HG03378 (cell line): ENCODE measurements around the gene PAGE2B.
"Not testable (repeated sequence)": the region's sequence is repeated elsewhere in the genome, so short reads cannot be mapped to it uniquely, and the experiment has no call there.

Experiments used
- ATAC-seq: cut with Tn5 transposase; IDR thresholded peaks from one replicate; pipeline ENCODE4 v1.9.1; 2021; ENCODE audit warnings: mild to moderate bottlenecking, moderate library complexity; ENCODE audit not compliant: unreplicated experiment

PAGE2B gene, protein sequence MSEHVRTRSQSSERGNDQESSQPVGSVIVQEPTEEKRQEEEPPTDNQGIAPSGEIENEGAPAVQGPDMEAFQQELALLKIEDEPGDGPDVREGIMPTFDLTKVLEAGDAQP

GRCh38 chrX:55074851-55075467, at the start of gene PAGE2B:
TSS of gene PAGE2B (plus strand) at chrX:55075030. CDS start at chrX:55076042, 1,012 bp downstream.
- no peak for ATAC-seq

DNA sequence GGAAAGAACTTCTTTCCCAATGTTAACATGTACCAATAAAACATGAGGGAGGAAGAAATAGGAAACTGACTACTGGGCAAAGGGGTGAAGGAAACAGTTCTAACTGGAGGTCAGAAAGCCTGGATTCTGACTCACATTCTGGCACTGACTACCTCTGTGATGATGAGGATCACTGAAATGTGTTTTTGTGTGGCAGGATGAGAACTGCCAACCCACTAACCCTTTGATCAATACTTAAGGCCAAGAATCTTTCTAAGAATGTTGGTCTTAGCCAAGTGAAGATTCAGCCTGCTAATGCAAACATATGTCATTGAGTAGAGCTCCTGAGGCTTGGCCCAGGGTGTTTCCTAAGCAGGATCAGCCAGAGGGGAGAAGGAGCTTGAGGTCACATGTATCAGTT, 48.7 kb upstream of the PAGE2B start:
- no peak for ATAC-seq

GRCh38 chrX:55026840-55027239, 48.0 kb upstream of the PAGE2B start:
- no peak for ATAC-seq

DNA sequence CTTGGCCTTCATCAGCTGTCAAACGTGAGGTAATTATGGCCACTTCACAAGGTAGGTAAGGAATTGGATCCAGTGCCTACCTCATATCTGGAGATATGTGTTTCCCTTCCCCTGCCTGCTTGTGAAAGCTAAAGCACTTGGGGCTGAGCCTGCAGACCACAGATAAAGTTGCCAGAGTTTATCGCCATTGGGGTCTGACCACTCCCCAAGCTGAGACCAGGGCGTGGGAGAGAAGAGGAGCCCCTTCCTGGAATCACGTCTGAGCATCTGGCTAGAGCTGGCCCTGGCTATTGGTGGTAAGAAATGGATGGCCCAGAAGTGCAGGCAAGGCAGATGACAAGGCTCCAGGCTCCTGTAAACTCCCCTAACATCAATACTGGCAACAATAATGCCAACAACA, 46.8 kb upstream of the PAGE2B start:
- ATAC-seq = no peak

DNA sequence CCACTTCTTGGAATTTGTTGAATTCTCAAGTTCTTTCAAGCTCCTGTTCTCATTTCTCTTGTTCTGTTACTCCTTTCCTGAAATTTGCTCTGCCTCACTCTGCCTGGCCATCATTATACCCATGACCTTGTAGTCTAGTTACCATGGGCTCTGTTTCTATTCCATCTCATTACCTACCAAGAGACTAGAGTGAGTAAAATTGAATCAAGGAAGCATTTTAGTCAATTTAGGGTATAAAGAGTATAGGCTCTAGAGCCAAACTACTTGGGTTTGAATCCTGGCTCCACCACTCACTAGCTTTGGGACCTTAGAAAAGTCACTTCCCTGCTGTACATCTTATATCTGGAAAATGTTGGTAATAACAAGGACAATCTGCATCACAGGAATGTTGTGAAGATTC, 46.2 kb upstream of the PAGE2B start:
- ATAC-seq = no peak

GRCh38 chrX:55029291-55029690, 45.5 kb upstream of the PAGE2B start:
- ATAC-seq = no peak

- ATAC-seq = no peak
Measured at GRCh38 chrX:55030271-55031205, 44.3 kb upstream of the PAGE2B start, which contains the start of gene ALAS2. TSS of gene ALAS2 (minus strand) at chrX:55030977. CDS start at chrX:55026000, 4,977 bp downstream.

DNA sequence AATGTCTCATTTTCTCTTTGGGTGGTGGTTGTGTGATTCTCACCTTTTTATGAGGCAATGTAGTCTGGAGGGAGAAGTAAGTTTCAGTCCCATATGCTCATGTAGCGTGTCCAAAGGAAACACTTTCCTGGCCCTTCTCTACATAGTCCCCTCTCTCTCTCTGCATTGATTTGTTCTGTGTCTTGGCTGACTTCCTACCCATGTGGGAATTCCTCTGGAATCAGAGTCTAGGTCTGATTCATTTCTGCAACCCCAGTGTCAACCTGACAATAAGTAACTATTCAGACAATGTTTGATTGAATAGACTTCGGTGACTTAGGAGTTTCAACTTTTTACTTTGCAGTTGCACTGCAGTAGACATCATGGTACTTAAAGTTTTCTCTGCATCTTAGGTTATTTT, 41.4 kb upstream of the PAGE2B start:
- ATAC-seq = no peak

DNA sequence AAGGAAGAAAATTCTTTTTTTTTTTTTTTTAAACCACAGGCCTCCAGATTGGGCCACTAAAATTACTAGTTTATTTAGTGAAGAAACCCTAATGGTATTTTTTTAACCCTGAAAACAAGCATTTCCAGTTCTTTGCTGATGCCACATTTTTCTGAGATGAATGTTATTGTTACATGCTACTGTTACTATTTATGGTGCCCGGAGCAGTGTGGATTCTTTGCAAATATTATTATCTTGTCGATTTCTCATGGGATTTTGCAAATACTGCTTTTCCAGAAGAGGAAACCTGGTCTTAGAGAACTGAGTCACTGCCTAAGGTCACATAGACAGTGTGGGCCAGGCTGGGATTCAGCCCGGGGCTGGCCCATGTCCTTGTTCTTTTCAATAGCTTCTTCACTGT, 35.4 kb upstream of the PAGE2B start:
- ATAC-seq = no peak

- no peak for ATAC-seq
Measured at GRCh38 chrX:55041514-55041913, 33.3 kb upstream of the PAGE2B start.

GRCh38 chrX:55050599-55050998, 24.2 kb upstream of the PAGE2B start:
- not testable (repeated sequence) for ATAC-seq

DNA sequence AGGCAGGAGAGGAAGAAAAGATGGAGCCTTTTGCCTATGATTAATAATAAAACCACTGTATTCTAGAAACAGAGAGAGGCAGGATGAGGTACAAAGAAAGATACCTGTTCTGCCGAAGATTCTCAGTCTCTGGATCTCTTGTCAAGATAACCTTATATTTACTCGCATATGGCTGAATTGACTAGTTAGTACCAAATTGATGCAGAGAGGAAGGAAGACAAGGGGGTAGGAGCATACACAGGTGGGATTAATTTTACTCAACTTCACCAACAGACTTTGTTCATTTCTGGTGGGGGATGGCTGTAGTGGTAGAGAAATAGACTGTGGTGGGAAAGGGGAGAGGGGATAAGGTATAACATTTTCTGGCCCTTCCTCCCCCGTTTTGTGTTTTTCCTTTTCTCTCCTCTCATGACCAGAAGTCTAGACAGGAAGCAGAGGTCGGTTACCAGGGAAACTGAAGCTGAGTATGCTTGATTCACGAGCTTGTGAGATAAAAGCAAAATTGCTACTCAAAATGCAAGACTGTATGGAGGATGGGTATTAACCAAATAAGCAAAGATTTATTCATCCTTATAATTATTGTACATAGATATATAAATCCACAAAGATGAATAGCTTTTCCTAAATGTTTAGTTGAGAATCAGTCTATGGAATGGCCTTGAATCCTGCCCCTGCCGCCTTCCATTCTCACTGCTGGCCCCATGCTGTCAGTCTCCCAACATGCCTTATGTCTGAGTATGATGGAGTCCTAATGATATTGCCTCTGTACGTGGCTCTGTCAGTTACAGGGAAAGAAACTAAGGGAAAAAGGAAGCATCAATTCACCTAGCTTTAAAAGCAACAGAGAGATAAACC, 17.8 kb upstream of the PAGE2B start:
- no peak for ATAC-seq

- ATAC-seq = peak; percentile 76
Measured at GRCh38 chrX:55057675-55058249, 17.1 kb upstream of the PAGE2B start.

GRCh38 chrX:55067180-55067579, 7.7 kb upstream of the PAGE2B start:
- ATAC-seq = not testable (repeated sequence)

DNA sequence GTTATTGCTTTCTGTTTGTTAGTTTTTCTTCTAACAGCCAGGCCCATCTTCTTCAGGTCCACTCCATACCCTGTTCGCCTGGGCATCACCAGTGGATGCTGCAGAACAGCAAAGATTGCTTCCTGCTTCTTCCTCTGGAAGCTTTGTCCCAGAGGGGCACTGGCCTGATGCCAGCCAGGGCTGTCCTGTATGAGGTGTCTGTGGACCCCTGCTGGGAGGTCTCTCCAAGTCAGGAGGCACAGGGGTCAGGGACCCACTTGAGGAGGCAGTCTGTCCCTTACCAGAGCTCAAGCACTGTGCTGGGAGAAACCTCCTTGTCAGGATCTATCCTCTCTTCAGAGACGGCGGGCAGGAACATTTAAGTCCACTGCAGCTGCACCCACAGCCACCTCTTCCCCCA, 2.5 kb upstream of the PAGE2B start:
- ATAC-seq = no peak

GRCh38 chrX:55088795-55089489, 14.1 kb downstream of the PAGE2B start, which contains the start of gene PAGE2:
TSS of gene PAGE2 (plus strand) at chrX:55089018. CDS start at chrX:55090021, 1,003 bp downstream.
- ATAC-seq = no peak

GRCh38 chrX:55098691-55099090, 23.9 kb downstream of the PAGE2B start:
- ATAC-seq = no peak

DNA sequence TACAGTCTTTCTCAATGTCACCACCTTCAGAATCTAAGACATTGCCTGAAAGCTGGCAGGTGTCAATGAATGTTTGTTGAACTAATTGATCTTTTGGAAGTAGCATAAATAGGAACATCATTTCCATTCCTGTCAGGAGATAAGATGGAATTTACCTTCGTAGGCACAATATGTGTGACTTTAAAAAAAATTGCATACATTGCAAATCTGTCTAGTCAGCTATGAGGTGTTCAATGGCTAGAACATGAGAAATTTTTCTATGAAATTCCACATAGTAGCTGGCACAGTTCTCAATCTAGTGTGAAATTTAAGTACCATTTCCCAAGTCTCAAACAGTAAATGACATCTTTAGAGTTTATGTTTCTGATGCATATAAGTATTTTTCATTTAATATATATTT, 24.3 kb downstream of the PAGE2B start:
- no peak for ATAC-seq

- no peak for ATAC-seq
Measured at GRCh38 chrX:55102754-55103153, 27.9 kb downstream of the PAGE2B start.

- ATAC-seq = no peak
Measured at GRCh38 chrX:55107262-55107661, 32.4 kb downstream of the PAGE2B start.
